Right ventricle myocardium superior (tissue), 1 donor: ENCODE results near the gene UBE2Q1. TPM values are rescaled to one million over a fixed set of nuclear protein-coding genes. Genes with fewer than 3 reads are reported as not detected.
A peak's percentile ranks its signal among the peaks of the same experiment; 100 is the strongest.
"Not testable (repeated sequence)": the region's sequence is repeated elsewhere in the genome, so short reads cannot be mapped to it uniquely, and the experiment has no call there.

ENCODE experiments used
- ATAC-seq: fragments of 200-7000 bp; cut with Tn5 transposase; one replicate; pipeline ENCODE4 v1.9.1; 2020; ENCODE audit warnings: mild to moderate bottlenecking; ENCODE audit not compliant: poor library complexity
- DNase-seq: peaks from one replicate; pipeline ENCODE4 v3.0.0-alpha.2; 2020
- intact Hi-C: fragments of 100-400 bp; cut with DNase I; formaldehyde crosslinking; loops from one replicate; pipeline ENCODE4 v1.11.2; 2022
- total RNA-seq: library from RNA; stranded (reverse); fragmentation: NEBNext Ultra II Directional; extraction: Animal tissue kit (Norgen Biotek cat#: 25700); gene quantifications from one replicate; pipeline ENCODE4 v1.2.1, GENCODE V29; 2021
- donor health status: DM: no; HTN: yes; CAD: no; lungs with severe emphysema.

The UBE2Q1 gene
- total RNA-seq, 1 donor from 2014 or later: 46.6 TPM

DNA sequence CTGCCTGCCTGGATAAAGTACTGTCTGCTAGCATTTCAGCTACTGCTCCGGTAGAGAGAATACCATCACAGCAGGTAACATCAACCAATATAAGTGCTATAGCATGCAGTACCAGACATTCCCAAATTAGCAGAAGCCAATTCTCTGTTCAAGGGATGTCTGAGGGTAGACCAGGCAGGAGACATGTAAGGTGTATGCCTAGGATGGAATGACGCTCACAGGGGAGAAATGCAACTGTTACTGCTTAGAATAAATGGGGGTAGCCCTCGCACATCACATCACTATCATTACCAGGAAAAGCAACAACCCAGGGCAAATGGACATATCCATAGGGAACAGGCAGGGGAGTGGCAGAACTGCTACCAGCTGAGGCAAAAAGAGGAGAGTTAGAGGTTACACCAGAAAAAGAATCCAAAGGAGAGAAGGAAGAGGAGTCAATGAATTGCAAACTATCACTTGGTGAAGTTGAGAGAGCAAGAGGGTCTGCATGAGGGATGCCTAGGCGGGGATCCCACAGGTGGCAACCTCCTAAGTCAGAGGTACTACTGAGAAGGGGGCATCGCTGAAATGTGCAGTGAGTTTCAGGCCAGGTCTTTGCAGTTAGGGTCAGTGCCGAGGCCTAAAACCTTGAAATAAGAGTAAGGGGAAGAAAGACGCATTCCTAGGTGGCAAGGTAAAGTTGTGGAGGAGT, 1.1 kb downstream of the UBE2Q1 start:
- intact Hi-C loops: no loop called here
- ATAC-seq: no peak
- no peak for DNase-seq

DNA sequence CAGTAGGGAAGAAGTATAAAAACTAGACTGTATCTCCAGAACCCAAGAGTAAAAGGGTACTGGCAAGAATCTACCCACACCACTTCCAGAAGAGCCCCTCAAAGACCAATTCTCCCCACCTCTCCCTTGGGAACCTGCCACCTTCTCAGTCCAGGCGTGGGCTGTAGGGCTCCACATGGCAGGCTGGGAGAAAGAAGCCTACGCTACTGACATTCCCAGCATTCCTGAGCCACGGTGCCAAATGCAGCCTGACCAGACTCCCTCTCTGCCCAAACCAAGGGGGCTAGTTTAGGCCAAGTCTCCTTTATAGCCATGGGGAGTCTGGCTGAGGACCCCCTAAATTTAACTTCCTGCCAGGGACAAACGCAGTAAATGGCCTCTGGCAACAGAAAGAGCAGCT, 2.0 kb downstream of the UBE2Q1 start:
- no peak for ATAC-seq
- DNase-seq: peak; percentile 51
- intact Hi-C loops: no loop called here

DNA sequence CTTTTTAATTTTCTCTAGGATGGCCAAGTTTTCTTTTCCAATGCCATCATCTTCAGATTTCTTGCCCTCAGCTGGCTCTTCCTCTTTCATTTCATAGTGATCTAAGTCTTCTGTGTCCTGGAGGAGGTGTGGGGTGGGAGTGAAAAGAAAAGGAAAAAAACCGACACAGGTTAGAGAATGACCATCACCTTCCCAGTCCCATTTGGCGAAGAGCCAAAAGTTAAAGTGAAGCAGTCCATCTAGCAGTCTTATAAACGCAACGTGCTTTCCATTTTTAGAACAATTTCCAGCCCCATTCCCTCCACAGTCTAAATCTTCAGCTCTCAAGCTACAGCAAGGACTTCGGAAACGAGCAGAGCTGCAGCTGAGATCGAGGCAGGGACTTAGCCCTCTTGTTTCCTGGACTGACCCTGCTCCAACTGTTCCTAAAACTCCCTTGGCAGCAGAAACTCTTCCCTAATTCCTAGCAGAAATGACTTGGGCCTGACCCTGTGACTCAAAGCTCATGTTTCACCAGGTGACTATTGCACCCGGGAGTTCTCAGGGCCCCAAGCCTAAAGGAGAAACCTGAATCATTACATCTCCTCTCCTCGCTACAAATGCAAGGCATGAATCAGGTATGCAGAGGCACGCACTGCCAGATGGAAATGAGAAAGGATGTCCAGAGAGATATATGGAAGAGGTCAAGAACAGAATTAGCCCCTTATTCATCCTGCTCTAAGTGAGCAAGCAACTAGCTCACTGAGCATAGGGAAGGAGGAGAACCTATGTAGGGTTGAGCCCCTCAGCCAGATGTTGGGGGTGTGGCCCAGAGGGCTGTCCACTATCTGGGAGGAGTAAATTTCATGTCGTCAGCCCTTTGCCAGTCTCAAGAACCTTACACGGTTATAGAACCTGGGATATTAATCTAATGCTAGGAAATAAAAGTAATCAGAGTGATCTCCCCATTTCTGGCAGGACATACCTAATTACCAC, 5.1 kb downstream of the UBE2Q1 start:
- DNase-seq (no peak), ATAC-seq (no peak)
- intact Hi-C loops: no loop called here

DNA sequence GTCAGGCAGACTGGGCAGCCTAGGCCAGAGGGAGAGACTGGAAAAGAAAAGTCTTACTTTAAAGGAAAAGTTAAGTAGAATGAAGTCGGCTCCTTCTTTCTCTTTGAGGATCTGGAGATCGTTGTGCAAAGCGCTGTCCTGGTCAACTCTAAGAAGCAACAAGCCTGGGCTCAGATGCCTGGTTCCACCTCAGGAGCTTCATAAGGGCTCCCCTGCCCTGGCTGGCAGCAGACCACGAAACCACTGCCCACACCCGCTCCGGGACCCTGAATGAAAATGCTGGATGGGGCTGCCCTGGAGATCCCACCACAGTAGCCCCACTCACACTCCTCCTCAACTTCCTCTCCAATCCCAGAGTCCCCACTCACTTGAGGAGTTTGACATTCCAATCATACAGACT, 6.4 kb downstream of the UBE2Q1 start:
- ATAC-seq: no peak
- intact Hi-C loops: no loop called here
- DNase-seq: no peak

DNA sequence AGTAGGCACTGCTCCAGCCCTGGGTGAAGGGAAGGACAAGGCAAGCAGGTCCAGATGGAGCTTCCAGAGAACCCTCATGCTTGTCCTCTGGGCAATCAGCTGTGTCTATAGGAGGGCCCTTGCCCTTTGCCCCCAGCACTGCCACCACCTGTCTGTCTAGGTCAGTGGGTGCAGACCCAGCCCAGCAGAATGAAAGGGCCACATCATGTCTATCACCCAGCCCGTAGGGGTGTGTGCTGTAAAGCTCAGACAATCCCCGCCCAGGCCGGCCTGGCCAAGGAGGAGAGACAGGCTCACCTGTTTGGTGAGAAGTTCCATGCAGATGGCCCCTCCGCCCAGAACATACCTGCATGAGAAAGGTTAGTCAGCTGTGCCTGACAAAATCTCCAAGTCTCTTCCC, 7.0 kb downstream of the UBE2Q1 start:
- no peak for DNase-seq
- ATAC-seq: no peak
- intact Hi-C loops: no loop called here

DNA sequence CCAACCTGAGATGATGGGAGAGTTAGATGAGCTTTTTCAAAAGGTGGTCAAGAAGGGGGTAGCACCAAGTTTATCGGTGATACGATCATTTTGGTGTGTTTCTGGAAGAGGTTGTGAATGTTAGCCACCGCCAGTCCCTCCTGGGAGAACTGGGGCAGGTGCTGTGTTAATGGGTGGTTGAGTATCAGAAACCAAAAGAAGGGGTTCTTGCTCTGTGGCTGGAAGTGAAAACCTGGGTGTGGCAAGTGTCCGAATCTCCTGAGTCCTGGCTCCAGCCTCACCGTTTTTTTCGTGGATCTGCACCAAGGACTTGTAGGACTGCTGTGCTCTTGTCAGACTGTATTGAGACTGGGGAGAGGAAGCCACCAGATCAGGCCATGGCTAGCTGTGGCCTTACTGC, 7.8 kb downstream of the UBE2Q1 start:
- ATAC-seq: no peak
- DNase-seq: no peak
- intact Hi-C loops: no loop called here

DNA sequence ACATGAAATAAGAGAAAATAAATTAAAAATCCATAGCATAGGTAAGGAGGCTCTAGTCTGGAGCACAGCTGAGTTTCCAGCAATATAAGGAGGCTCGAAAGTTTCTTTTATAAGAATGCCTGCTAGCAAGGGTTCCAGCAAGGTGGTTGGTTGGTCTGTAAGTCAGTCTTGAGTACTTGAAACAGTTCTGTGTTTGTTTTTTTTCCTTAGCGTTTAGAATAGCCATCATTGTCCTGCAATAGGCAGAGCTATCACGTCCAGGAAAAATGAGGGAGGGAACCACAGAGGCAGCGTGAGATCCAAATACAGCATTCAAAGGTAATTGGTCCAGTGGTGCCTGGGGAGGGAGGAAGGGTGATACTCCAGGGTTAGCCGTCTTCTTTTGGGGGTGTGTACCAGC, 8.4 kb downstream of the UBE2Q1 start:
- intact Hi-C loops: no loop called here
- DNase-seq: no peak
- ATAC-seq: no peak

DNA sequence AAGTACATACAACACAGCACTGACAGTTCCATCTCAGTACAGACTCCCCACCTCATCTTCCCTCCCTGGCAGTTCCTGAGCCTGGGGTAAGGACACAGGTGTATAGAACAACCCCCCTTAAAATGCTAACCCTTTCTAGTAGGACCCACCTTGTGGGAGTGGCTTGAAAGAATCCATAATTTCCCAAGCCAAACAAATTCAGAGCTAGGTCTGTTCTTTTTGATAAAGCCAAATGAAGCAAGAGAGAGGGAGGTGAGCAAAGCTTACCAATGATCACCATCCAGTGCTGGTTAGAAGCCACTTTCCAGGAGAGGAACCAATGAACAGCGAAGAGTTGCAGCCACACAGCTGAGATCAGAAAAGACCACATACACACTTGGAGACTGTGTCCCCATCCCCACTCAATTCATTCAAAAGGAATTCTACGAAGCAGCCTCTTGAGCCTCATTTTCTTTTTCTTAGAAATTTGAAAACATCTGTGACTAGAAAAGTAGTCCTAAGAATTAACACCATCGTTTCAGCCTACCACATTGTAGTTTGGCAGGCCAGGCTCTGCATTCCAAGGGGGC, 9.2 kb downstream of the UBE2Q1 start:
- intact Hi-C loops: loop anchor here (5.0 kb wide), 1 partner anchor 67 kb away; no protein-coding TSS in a partner anchor
- no peak for ATAC-seq

DNA sequence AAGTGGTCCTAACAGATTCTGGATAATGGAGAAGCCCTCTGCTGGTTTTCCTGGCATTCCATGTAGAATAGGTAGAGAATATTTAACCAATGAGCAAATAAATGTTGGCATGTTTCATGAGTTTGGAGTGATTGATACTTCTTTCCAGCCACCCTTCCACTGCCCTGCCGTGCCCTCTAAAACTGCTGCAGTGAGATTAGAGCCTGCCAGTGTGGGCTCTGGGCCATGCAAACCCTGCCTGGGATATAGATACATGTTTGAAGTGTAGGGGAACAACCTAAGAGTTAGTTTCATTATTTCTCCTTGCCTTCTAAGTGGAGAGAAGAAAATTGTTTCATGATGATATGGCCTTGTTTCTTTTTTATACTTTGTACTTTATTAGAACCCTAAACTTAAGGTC, 10.4 kb downstream of the UBE2Q1 start:
- intact Hi-C loops: loop anchor here (5.0 kb wide), 1 partner anchor 66 kb away; no protein-coding TSS in a partner anchor
- DNase-seq (peak; percentile 61), ATAC-seq (peak; percentile 86)

More for the DNA sequence above, 9.2 kb downstream of the UBE2Q1 start:
- no peak for DNase-seq

DNA sequence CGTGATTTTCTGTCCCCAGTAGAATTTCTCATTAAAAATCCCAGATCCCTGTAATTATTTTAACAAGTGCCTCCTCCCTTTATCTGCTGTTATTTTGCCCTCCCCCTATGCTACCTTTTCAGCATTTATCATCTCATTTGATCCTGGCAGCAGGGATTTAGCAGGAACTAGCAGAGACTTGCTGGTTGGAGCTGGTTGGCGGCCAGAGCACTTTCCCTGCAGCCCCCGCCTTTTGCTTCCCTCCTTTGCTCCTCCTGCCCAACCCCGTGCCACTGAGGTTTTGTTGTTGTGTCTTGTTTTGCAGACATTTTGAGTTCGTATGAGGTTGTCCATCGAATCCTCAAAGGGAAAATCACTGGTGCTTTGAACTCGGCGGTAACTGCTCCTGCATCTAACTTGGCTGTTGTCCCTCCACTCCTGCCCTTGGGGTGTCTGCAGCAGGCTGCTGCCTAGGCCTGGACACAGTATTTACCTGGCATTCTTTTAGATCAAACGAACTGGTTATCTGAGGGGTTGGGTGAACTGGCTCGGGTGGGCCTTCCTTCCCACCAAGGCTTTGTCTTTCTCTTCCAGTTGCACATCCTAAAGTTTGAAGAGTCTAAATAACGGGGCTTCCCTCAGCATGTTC, 11.2 kb downstream of the UBE2Q1 start:
- no peak for DNase-seq
- intact Hi-C loops: loop anchor here (5.0 kb wide), 1 partner anchor 65 kb away; no protein-coding TSS in a partner anchor
- no peak for ATAC-seq

DNA sequence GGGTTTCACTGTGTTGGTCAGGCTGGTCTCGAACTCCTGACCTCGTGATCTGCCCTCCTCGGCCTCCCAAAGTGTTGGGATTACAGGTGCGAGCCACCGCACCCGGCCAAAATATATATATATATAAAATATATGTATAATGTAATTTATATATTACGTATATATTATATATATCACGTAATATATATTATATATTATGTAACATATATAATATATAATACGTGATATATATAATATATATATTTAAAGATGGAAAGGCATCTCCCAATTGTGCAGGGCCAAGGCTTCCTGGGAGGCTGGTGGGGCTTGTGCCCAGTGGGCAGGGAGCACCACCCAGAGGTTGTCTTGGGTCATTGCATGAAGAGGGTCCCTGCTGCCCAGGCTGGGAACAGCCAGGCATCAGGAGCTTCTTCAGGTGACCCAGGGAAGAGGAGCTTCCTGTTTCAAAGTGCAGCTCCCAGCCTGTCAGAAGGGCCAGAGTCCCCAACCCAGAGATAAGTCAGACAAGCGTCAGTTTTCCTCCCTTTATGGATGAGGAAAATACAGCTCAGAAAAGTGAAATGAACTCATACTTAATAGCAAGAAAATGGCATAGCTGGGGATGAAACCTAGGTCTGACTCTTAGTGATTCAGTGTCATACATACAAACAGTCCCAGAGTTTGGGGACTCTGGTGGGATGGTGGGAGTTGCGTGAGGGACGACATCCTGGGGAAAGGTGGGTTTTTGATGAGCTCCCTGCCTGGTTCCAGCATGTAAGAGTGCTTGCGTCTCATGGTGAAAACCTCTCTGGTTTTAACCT, 12.0 kb downstream of the UBE2Q1 start:
- DNase-seq (peak; percentile 67), ATAC-seq (peak; percentile 71)
- intact Hi-C loops: loop anchor here (5.0 kb wide), 1 partner anchor 64 kb away; no protein-coding TSS in a partner anchor

DNA sequence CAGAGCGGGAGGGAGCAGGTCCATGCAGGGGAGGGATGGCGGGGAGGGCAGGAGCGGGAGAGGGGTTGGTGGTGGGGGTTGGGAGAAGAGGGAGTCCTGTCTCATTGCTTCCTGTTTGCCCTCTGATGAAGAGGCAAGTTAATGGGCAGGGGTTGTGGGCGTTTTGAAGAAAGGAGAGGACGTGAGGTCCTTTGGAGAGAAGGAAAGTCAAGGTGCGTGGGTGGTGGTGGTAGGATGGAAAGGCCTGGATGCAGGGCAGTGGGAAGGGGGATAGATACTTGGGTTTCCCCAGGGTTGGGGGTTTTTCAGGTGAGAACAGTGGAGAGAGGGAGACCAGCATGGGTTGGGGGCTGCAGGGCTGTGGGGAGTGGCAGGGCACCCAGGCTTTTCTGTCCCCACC, 17.2 kb downstream of the UBE2Q1 start:
- DNase-seq: no peak
- no peak for ATAC-seq
- intact Hi-C loops: no loop called here

DNA sequence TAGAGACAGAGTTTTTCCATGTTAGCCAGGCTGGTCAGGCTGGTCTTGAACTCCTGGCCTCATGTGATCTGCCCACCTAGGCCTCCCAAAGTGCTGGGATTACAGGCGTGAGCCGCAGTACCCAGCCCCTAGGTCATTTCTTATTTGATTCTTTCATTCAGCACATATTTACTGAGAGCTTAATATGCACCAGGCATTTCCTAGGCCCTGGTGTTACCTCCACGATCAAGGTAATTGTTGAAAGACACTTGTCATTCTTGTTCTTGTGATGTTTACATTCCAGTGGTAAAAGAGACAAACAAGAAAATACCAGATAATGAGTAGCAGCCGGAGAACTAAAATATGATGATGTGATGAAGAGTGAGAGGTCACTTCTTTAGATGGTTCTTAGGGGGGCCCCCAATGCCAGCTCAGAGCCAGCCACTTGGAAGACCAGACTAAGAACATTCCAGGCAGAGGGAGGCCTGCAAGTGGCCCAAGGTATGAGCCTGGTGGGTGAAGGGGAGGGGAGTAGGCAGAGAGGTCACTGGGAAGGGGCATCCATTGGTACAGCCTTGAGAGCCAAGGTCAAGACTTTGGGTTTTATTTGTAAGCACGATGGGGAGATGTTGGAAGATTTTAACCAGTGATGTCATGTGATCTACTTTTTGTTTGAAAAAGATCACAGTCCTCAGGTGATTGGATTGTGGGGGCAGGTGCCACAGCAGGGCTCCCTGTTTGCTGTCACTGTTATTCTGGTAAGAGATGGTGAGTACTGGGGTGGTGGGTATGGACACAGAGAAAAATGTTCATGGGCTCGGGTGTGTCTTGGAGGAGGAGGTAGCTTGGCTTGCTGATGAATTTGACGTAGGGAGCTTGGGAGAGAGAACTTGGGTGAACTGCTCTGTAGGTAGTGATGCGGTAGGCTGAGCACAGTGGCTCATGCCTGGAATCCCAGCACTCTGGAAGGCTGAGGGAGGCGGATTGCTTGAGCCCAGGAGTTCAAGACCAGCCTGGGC, 18.7 kb downstream of the UBE2Q1 start:
- no peak for ATAC-seq
- intact Hi-C loops: no loop called here
- DNase-seq: no peak

DNA sequence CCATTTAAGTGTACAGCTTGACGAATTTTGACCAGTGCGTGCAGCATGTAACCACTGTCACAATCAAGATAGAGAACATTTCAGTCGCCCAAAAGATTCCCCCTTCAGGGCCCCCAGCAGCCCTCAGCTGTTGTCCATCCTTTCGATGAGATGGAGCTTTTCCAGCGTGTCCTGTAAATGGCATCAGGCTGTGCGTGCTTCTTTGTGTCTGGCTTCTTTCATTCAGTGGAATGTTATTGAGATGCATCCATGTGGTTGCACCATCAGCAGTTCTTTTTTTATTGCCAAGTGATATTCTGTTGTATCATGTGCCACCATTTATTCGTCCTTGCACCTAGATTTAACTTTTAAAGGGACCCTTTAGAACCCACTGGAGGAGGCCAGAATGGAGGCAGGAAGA, 21.9 kb downstream of the UBE2Q1 start:
- DNase-seq: no peak
- intact Hi-C loops: no loop called here
- ATAC-seq: no peak

DNA sequence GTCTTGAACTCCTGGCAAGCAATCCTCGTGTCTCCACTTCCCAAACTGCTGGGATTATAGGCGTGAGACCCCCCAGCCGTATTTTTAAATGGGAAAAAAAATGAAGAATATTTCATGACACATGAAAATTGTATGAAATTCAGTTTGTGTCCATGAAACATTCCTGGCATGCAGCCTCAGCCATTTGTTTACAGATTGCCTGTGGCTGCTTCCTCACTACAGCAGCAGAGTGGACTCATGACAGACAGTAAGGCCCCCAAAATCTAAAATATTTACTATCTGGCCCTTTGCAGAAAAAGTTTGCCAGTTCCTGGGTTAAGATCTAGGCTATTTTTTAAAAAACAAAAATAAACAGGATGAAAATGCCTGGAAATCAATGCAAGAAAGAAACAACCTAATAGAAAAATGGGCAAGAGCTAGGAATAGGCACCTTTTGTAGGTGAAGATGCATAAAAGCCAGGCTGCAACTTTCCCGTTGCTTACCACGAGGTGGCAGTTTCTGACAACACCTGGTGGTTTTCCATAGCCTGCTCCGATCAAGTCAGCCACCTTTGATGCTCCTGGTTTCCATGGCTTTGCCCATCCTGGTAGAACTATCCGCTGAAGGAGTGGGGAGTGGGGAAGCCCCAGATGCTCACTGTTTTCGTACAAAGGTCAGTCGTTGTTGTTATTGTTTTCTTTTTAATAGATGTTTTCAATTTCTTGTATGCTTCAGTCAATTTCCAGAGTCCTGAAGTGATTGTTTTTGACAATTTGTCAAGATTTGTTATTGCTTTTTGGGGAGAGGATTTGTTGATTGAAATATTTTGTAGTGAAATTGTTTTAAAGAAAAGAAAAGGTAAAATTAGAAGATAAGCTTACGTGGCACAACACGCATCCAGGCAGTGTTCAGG, 24.3 kb downstream of the UBE2Q1 start:
- ATAC-seq (peak; percentile 38), DNase-seq (no peak)
- intact Hi-C loops: no loop called here

DNA sequence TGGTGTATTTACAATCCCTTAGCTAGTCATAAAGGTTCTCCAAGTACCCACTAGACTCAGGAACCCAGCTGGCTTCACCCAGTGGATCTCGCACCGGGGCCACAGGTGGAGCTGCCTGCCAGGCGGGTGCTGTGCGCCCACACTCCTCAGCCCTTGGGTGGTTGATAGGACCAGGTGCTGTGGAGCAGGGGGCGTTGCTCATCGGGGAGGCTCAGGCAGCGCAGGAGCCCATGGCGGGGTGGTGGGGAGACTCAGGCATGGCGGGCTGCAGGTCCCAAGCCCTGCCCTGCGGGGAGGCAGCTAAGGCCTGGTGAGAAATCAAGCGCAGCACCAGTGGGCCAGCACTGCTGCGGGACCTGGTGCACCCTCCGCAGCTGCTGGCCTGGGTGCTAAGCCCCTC, 26.5 kb downstream of the UBE2Q1 start:
- ATAC-seq, DNase-seq, intact Hi-C loops: not testable (repeated sequence)
